Activated CD4-positive, alpha-beta T cell treated with anti-CD3 and anti-CD28 coated beads, Interleukin-2, amount 10 ng/mL, durations not matched to agents 7 days and 5 days (primary cell): ENCODE measurements around the gene HAUS1. TPM values are rescaled to one million over a fixed set of nuclear protein-coding genes. Genes with fewer than 3 reads are reported as not detected.

Experiments used
- CTCF ChIA-PET: fragments of 350-600 bp; sonication (Branson Sonifier 250); formaldehyde crosslinking; loops from one replicate; lab custom pipeline; 2021; ENCODE audit warnings: antibody characterized with exemption; lab: Charles Lee
- POLR2A ChIA-PET: fragments of 350-600 bp; sonication (Branson Sonifier 250); formaldehyde crosslinking; loops from one replicate; lab custom pipeline; 2021; ENCODE audit warnings: antibody characterized with exemption; lab: Charles Lee
- DNase-seq: peaks from one replicate; pipeline ENCODE4 v3.0.0-alpha.2; 2020
- H3K27ac Mint-ChIP-seq: one replicate; pipeline ENCODE4 v1.8.0; 2021; ENCODE audit warnings: mild to moderate bottlenecking, moderate library complexity, mixed read lengths
- H3K27me3 Mint-ChIP-seq: one replicate; pipeline ENCODE4 v1.8.0; 2021; ENCODE audit warnings: mixed read lengths
- H3K36me3 Mint-ChIP-seq: one replicate; pipeline ENCODE4 v1.8.0; 2021; ENCODE audit warnings: low read depth, mixed read lengths
- H3K4me1 Mint-ChIP-seq: one replicate; pipeline ENCODE4 v1.8.0; 2021; ENCODE audit warnings: mixed read lengths
- H3K4me3 Mint-ChIP-seq: one replicate; pipeline ENCODE4 v1.8.0; 2021; ENCODE audit warnings: mild to moderate bottlenecking, moderate library complexity, mixed read lengths
- H3K9me3 Mint-ChIP-seq: one replicate; pipeline ENCODE4 v1.8.0; 2021; ENCODE audit warnings: mixed read lengths
- total RNA-seq, 2 experiments: library from RNA; stranded (reverse); gene quantifications; one replicate each; pipeline ENCODE4 v1.2.3, GENCODE V29; 2021

The HAUS1 gene, protein sequence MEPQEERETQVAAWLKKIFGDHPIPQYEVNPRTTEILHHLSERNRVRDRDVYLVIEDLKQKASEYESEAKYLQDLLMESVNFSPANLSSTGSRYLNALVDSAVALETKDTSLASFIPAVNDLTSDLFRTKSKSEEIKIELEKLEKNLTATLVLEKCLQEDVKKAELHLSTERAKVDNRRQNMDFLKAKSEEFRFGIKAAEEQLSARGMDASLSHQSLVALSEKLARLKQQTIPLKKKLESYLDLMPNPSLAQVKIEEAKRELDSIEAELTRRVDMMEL
- total RNA-seq = 10 to 100 TPM; 57.9 to 58.5 TPM

GRCh38 chr18:46104128-46104911 lies at the start of gene HAUS1:
Gene HAUS1 (plus strand): TSS chr18:46104385. CDS start chr18:46104412, 27 bp downstream.
- peak within 1 kb of the TSS; percentile 96 for H3K27ac Mint-ChIP-seq
- peak; percentile 81 for DNase-seq
- POLR2A ChIA-PET = no interaction called here
- H3K27me3 Mint-ChIP-seq = no peaks in the 10 kb centered on the region
- CTCF ChIA-PET = interaction anchor here (0.6 kb wide), 1 partner anchor 44 kb away, joined by 3 read pairs; no protein-coding TSS in a partner anchor
- peaks cover 38% of the 10 kb centered on the region for H3K4me1 Mint-ChIP-seq
- H3K36me3 Mint-ChIP-seq = peaks cover 26% of the 10 kb centered on the region
- H3K9me3 Mint-ChIP-seq = no peaks in the 10 kb centered on the region
- H3K4me3 Mint-ChIP-seq = peak within 1 kb of the TSS; percentile 94

- POLR2A ChIA-PET = interaction anchor here (0.5 kb wide), 1 partner anchor 12 kb away, joined by 4 read pairs; no protein-coding TSS in a partner anchor
Observed at GRCh38 chr18:46054956-46055837, 49.0 kb upstream of the HAUS1 start.

GRCh38 chr18:46055838-46056230 lies 48.4 kb upstream of the HAUS1 start:
- CTCF ChIA-PET = interaction anchor here (1.1 kb wide), 1 partner anchor 14 kb away, joined by 3 read pairs; no protein-coding TSS in a partner anchor
- H3K4me1 Mint-ChIP-seq = peaks cover 28% of the 10 kb centered on the region

More at GRCh38 chr18:46054956-46055837, 49.0 kb upstream of the HAUS1 start:
- Mint-ChIP-seq H3K27ac (peak overlapping the region; percentile 78), H3K9me3 (no peaks in the 10 kb centered on the region), H3K36me3 (peaks cover 4% of the 10 kb centered on the region), H3K27me3 (no peaks in the 10 kb centered on the region), H3K4me1 (peaks cover 28% of the 10 kb centered on the region), H3K4me3 (peak overlapping the region; percentile 30)
- CTCF ChIA-PET = interaction anchor here (0.6 to 1.1 kb wide), 3 partner anchors 9 to 18 kb away, joined by 3 to 5 read pairs (median 3); no protein-coding TSS in a partner anchor
- no peak for DNase-seq

GRCh38 chr18:46060359-46060841 lies 43.8 kb upstream of the HAUS1 start:
- no peaks in the 10 kb centered on the region for H3K9me3 Mint-ChIP-seq
- H3K4me3 Mint-ChIP-seq = no peak overlapping the region
- DNase-seq = no peak
- no peaks in the 10 kb centered on the region for H3K36me3 Mint-ChIP-seq
- peaks cover 11% of the 10 kb centered on the region for H3K4me1 Mint-ChIP-seq
- no peaks in the 10 kb centered on the region for H3K27me3 Mint-ChIP-seq
- POLR2A ChIA-PET = no interaction called here
- no peak overlapping the region for H3K27ac Mint-ChIP-seq
- CTCF ChIA-PET = interaction anchor here (0.6 to 0.9 kb wide), 2 partner anchors 24 to 44 kb away, joined by 3 read pairs; partner anchors contain the start of gene HAUS1

More at GRCh38 chr18:46055838-46056230, 48.4 kb upstream of the HAUS1 start:
- Mint-ChIP-seq H3K27ac (peak overlapping the region; percentile 78), H3K4me3 (peak overlapping the region; percentile 30), H3K9me3 (no peaks in the 10 kb centered on the region), H3K36me3 (peaks cover 4% of the 10 kb centered on the region), H3K27me3 (no peaks in the 10 kb centered on the region)
- DNase-seq = no peak
- POLR2A ChIA-PET = no interaction called here

- H3K4me3 Mint-ChIP-seq = no peak overlapping the region
- no peak for DNase-seq
- POLR2A ChIA-PET = interaction anchor here (0.6 kb wide), 1 partner anchor 9 kb away, joined by 3 read pairs; no protein-coding TSS in a partner anchor
- no peaks in the 10 kb centered on the region for H3K9me3 Mint-ChIP-seq
- no peaks in the 10 kb centered on the region for H3K36me3 Mint-ChIP-seq
- H3K4me1 Mint-ChIP-seq = peaks cover under 1% of the 10 kb centered on the region
- CTCF ChIA-PET = interaction anchor here (0.6 to 1.1 kb wide), 4 partner anchors 12 to 284 kb away, joined by 3 to 5 read pairs (median 4); no protein-coding TSS in a partner anchor
- H3K27ac Mint-ChIP-seq = no peak overlapping the region
- no peaks in the 10 kb centered on the region for H3K27me3 Mint-ChIP-seq
Observed at GRCh38 chr18:46061387-46061786, 42.8 kb upstream of the HAUS1 start.

DNA sequence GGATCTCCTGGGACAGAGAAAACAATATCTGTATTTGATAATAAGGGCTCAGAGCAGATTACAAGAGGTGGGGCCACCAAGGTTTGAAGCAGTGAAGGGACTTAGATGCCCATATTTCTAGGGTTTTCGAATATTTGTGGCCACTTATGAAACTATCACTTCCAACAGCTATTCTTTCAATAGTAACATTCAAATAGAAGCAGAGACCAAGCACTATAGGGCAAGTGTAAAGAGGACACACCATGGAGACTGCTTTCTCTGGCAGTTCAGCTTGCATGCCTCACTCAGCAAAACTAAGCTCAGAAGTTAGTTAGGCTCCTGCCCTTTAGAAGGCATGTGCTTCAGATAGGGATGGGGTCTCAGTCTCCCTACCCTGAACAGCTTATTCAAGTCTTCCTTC lies 42.4 kb upstream of the HAUS1 start:
- H3K4me1 Mint-ChIP-seq = no peaks in the 10 kb centered on the region
- H3K36me3 Mint-ChIP-seq = no peaks in the 10 kb centered on the region
- DNase-seq = no peak
- POLR2A ChIA-PET = no interaction called here
- no peaks in the 10 kb centered on the region for H3K27me3 Mint-ChIP-seq
- no peak overlapping the region for H3K4me3 Mint-ChIP-seq
- H3K9me3 Mint-ChIP-seq = no peaks in the 10 kb centered on the region
- H3K27ac Mint-ChIP-seq = no peak overlapping the region
- CTCF ChIA-PET = interaction anchor here (0.6 to 1.1 kb wide), 6 partner anchors 12 to 397 kb away, joined by 3 to 5 read pairs (median 4); no protein-coding TSS in a partner anchor

- ChIA-PET POLR2A (no interaction called here), CTCF (no interaction called here)
- no peak for DNase-seq
- Mint-ChIP-seq H3K9me3 (peaks cover 3% of the 10 kb centered on the region), H3K4me3 (no peak overlapping the region), H3K4me1 (peaks cover 2% of the 10 kb centered on the region), H3K27ac (no peak overlapping the region), H3K36me3 (no peaks in the 10 kb centered on the region), H3K27me3 (no peaks in the 10 kb centered on the region)
Observed at GRCh38 chr18:46062781-46063180, 41.4 kb upstream of the HAUS1 start.

DNA sequence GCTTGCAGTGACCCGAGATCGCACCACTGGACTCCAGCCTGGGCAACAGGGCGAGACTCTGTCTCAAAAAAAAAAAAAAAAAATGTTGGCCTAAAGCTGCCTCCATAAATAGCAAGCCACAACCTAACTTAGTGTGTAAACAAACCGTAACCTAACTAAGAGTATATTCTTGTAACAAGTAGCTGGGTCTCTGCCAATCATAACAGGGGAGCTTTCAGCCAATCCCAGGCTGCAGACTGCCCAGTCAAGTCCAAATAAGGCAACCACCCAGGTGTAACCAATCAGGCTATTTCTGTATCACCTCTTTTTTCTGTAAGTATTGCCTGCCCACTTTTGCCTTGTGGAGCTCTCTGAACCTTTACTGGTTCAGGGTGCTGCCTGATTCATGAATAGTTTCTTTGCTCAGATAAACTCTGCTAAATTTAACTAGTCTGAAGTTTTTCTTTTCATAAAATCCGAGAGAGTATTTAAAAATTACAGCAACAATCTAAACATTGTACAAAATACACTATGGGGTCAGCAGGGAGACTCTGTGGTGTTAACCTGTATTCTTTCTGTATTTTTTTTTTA lies 36.7 kb upstream of the HAUS1 start:
- CTCF ChIA-PET = interaction anchor here (0.6 to 0.9 kb wide), 5 partner anchors 48 to 345 kb away, joined by 3 to 7 read pairs (median 3); no protein-coding TSS in a partner anchor
- POLR2A ChIA-PET = interaction anchor here (0.7 kb wide), 1 partner anchor 58 kb away, joined by 16 read pairs; no protein-coding TSS in a partner anchor
- H3K27ac Mint-ChIP-seq = no peak overlapping the region

DNA sequence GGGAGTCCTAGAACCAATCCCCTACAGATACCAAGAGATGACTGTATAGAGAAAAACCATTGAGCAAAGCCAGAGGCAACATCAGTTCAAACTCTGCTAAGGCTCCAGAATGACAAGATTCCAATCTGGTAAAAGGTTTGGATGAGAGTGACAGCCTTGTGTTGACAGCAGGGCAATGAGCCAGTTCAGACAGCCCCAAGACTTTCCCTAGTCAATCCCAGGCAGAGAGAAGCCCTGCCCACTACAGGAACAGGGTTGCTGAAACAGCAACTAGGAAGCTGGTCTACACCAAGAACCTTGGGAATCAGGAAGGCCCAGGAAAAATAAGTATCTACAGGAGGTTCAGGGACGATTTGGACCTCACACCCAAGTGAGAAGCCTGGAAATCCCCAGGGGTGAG lies 35.4 kb upstream of the HAUS1 start:
- Mint-ChIP-seq H3K4me3 (no peak overlapping the region), H3K27me3 (no peaks in the 10 kb centered on the region), H3K4me1 (peaks cover 27% of the 10 kb centered on the region), H3K9me3 (peaks cover 3% of the 10 kb centered on the region), H3K36me3 (no peaks in the 10 kb centered on the region), H3K27ac (no peak overlapping the region)
- DNase-seq = no peak
- POLR2A ChIA-PET = no interaction called here
- CTCF ChIA-PET = no interaction called here

More for the DNA sequence above, 36.7 kb upstream of the HAUS1 start:
- no peak for DNase-seq
- Mint-ChIP-seq H3K27me3 (no peaks in the 10 kb centered on the region), H3K36me3 (no peaks in the 10 kb centered on the region), H3K9me3 (peaks cover 3% of the 10 kb centered on the region), H3K4me3 (no peak overlapping the region), H3K4me1 (peaks cover 18% of the 10 kb centered on the region)

DNA sequence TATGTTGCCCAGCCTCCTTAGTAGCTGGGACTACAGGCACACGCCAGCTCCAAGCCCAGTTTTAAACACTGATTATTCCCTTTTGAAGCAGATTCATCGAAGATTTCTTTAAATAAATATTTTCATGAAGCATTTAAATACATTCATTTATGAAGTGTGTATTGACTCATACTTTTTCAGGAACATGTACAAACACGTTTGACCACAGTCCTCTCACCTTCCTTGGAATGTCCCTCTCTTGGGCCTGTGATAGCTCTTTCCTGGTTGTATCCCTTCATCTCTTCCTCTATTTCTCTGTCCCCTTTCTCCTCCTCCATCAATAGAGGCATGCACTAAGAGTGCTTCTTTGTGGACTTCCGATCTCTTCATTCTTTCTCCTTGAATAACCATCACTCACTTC lies 34.7 kb upstream of the HAUS1 start:
- no peaks in the 10 kb centered on the region for H3K36me3 Mint-ChIP-seq
- no peak overlapping the region for H3K4me3 Mint-ChIP-seq
- H3K27me3 Mint-ChIP-seq = no peaks in the 10 kb centered on the region
- DNase-seq = no peak
- peaks cover 3% of the 10 kb centered on the region for H3K9me3 Mint-ChIP-seq
- H3K27ac Mint-ChIP-seq = no peak overlapping the region
- CTCF ChIA-PET = interaction anchor here (0.8 to 1.0 kb wide), 2 partner anchors 18 to 383 kb away, joined by 3 to 4 read pairs; no protein-coding TSS in a partner anchor
- POLR2A ChIA-PET = no interaction called here
- H3K4me1 Mint-ChIP-seq = peaks cover 30% of the 10 kb centered on the region

GRCh38 chr18:46070232-46070631 lies 34.0 kb upstream of the HAUS1 start:
- H3K27ac Mint-ChIP-seq = no peak overlapping the region
- ChIA-PET POLR2A (no interaction called here), CTCF (interaction anchor here (0.8 to 1.0 kb wide), 3 partner anchors 19 to 383 kb away, joined by 3 to 4 read pairs (median 3); no protein-coding TSS in a partner anchor)
- no peak overlapping the region for H3K4me3 Mint-ChIP-seq
- H3K4me1 Mint-ChIP-seq = peaks cover 30% of the 10 kb centered on the region
- peaks cover 3% of the 10 kb centered on the region for H3K9me3 Mint-ChIP-seq
- no peak for DNase-seq
- no peaks in the 10 kb centered on the region for H3K27me3 Mint-ChIP-seq
- no peaks in the 10 kb centered on the region for H3K36me3 Mint-ChIP-seq
